ENCODE results near the gene ST7. TPM values are rescaled to one million over a fixed set of nuclear protein-coding genes. Genes with fewer than 3 reads are reported as not detected.

ST7 gene
- total RNA-seq, 1 donor from 2014 or later, result 5.5 TPM

DNA sequence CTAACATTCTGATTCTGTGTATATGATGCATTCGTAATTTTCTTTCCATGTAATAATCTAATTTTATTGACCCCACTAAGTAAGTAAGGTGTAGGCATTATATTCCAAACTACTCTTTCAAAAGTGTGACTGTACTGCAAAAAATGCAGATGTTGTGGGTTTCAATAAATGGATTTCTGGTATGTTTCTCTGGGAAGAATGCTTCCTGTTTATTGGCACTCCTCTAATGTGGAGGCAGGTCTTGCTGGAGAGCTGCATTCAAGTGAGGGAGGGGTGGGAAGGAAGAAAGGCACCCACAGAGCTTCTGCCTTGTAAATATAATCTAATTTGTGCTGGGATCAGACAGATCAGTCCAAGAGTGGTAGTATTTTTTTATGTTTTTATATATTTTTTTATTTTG is 23.9 kb downstream of the ST7 start:
- Mint-ChIP-seq H3K4me3 (no peak overlapping the region), H3K4me1 (no peaks in the 10 kb centered on the region), H3K27ac (no peak overlapping the region), H3K36me3 (ENCODE audit: low read depth) (no peaks in the 10 kb centered on the region), H3K27me3 (no peaks in the 10 kb centered on the region), H3K9me3 (no peaks in the 10 kb centered on the region)
- no peak for DNase-seq
- intact Hi-C loops (cut with micrococcal nuclease), result no loop called here

DNA sequence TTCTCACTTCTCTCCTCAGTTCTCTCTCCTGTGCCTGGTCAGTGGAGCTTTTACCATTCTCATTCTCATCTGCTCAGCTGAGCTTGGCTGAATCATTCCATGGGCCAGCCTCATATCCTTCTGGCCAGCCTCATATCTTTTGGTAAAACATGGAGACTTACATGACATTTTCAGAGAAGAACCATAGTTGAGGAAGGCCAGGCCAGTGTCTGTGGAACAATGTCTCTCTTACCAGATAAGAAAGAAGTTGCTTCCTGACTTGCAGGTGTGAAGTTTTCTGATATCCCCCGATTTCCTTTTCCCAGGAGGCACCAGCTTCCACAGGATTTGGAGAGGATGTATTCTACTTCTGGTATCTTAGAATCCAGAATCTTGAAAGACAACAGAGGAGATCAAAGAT is 24.7 kb downstream of the ST7 start:
- Mint-ChIP-seq H3K4me3 (no peak overlapping the region), H3K36me3 (ENCODE audit: low read depth) (no peaks in the 10 kb centered on the region), H3K27me3 (no peaks in the 10 kb centered on the region), H3K4me1 (no peaks in the 10 kb centered on the region), H3K27ac (no peak overlapping the region), H3K9me3 (no peaks in the 10 kb centered on the region)
- DNase-seq, result no peak
- intact Hi-C loops (cut with micrococcal nuclease), result no loop called here

GRCh38 chr7:116979430-116979829 is 26.1 kb downstream of the ST7 start:
- Mint-ChIP-seq H3K27ac (no peak overlapping the region), H3K27me3 (peaks cover 2% of the 10 kb centered on the region), H3K9me3 (no peaks in the 10 kb centered on the region), H3K4me3 (no peak overlapping the region), H3K4me1 (no peaks in the 10 kb centered on the region), H3K36me3 (ENCODE audit: low read depth) (no peaks in the 10 kb centered on the region)
- DNase-seq, result no peak
- intact Hi-C loops (cut with micrococcal nuclease), result no loop called here

GRCh38 chr7:116980354-116980753 is 27.1 kb downstream of the ST7 start:
- Mint-ChIP-seq H3K27me3 (peaks cover 2% of the 10 kb centered on the region), H3K9me3 (no peaks in the 10 kb centered on the region)
- intact Hi-C loops (cut with micrococcal nuclease), result no loop called here

GRCh38 chr7:116981939-116982338 is 28.6 kb downstream of the ST7 start:
- H3K36me3 Mint-ChIP-seq (ENCODE audit: low read depth), result no peaks in the 10 kb centered on the region
- intact Hi-C loops (cut with micrococcal nuclease), result no loop called here
- H3K4me1 Mint-ChIP-seq, result no peaks in the 10 kb centered on the region
- H3K4me3 Mint-ChIP-seq, result no peak overlapping the region
- no peak for DNase-seq
- H3K27me3 Mint-ChIP-seq, result peaks cover 2% of the 10 kb centered on the region
- no peak overlapping the region for H3K27ac Mint-ChIP-seq
- H3K9me3 Mint-ChIP-seq, result no peaks in the 10 kb centered on the region

More at GRCh38 chr7:116980354-116980753, 27.1 kb downstream of the ST7 start:
- Mint-ChIP-seq H3K4me3 (no peak overlapping the region), H3K36me3 (ENCODE audit: low read depth) (no peaks in the 10 kb centered on the region), H3K4me1 (no peaks in the 10 kb centered on the region), H3K27ac (no peak overlapping the region)
- DNase-seq, result no peak

GRCh38 chr7:116984511-116984910 is 31.2 kb downstream of the ST7 start:
- H3K36me3 Mint-ChIP-seq (ENCODE audit: low read depth), result no peaks in the 10 kb centered on the region
- intact Hi-C loops (cut with micrococcal nuclease), result loop anchor here (2.0 kb wide), 2 partner anchors 54 to 134 kb away; no protein-coding TSS in a partner anchor
- DNase-seq, result no peak
- peaks cover 2% of the 10 kb centered on the region for H3K27me3 Mint-ChIP-seq
- no peak overlapping the region for H3K4me3 Mint-ChIP-seq
- H3K9me3 Mint-ChIP-seq, result no peaks in the 10 kb centered on the region
- H3K27ac Mint-ChIP-seq, result no peak overlapping the region
- no peaks in the 10 kb centered on the region for H3K4me1 Mint-ChIP-seq

- Mint-ChIP-seq H3K4me3 (no peak overlapping the region), H3K9me3 (no peaks in the 10 kb centered on the region), H3K36me3 (ENCODE audit: low read depth) (no peaks in the 10 kb centered on the region), H3K4me1 (no peaks in the 10 kb centered on the region), H3K27me3 (peaks cover 2% of the 10 kb centered on the region), H3K27ac (no peak overlapping the region)
- intact Hi-C loops (cut with micrococcal nuclease), result loop anchor here (2.0 kb wide), 2 partner anchors 54 to 134 kb away; no protein-coding TSS in a partner anchor
- no peak for DNase-seq
Measured at GRCh38 chr7:116984917-116985316, 31.6 kb downstream of the ST7 start.

DNA sequence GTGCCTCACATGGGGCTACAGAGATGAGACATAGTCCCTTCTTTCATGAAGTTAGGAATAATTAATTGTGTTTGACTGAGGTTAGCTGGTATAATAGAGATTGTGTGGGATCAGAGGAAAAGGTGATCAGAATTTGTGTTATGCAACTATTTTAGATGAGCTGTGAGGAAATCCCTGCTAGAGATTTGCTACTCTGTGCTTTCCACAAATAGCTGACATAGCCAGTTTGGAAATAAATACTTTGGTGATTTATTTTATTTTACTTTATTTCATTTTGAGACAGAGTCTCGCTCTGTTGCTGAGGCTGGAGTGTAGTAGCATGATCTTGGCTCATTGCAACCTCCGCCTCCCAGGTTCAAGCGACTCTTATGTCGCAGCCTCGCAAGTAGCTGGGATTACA is 32.3 kb downstream of the ST7 start:
- no peak for DNase-seq
- Mint-ChIP-seq H3K4me3 (no peak overlapping the region), H3K4me1 (no peaks in the 10 kb centered on the region), H3K27me3 (peaks cover 5% of the 10 kb centered on the region), H3K36me3 (ENCODE audit: low read depth) (no peaks in the 10 kb centered on the region), H3K27ac (no peak overlapping the region), H3K9me3 (no peaks in the 10 kb centered on the region)
- intact Hi-C loops (cut with micrococcal nuclease), result loop anchor here (2.0 kb wide), 2 partner anchors 55 to 133 kb away; no protein-coding TSS in a partner anchor

DNA sequence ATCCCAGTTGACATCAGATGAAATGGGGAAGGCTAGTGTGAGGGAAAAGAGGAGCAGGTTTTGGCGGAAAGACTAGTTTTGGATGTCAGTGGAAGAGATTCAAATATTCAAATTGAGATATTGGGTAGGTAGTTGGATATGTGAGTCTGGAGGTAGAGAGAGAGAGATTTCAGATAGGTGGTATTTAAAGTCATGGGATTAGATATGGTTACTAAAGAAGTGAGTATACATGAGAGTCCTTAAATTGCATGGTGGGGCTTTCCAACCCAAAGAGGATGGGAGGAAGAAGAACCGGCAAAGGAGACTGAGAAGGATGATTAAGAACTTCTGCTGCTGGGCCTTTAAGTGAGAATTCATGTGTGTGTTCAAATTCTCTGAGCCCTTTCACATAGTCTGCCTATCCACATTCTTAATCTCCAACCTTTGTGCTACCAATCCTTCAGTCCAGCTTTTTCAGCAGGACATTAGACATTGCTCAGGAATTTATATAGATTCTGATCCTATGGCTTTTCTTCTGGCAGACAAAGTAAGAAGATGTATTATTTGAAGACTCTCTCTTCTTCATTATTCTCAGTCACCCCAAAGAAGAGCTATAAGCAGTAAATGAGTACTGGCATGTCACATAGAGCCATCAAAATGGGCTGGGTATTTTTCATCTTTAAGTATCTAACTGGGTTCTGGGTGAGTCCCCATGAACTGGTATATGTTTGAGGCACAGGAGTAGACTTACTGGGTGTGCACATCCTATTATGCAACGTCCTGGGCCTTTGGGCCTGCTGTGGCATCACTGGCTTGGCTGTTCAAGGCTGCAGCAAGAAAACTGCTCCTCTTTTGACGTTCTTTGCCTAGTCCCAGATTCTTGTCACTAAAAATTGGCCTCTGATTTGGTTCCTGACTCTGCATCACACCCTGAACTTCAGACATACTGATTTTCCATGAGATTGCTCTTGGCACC is 33.6 kb downstream of the ST7 start:
- no peak overlapping the region for H3K4me3 Mint-ChIP-seq
- H3K27ac Mint-ChIP-seq, result no peak overlapping the region
- peaks cover 12% of the 10 kb centered on the region for H3K27me3 Mint-ChIP-seq
- H3K36me3 Mint-ChIP-seq (ENCODE audit: low read depth), result no peaks in the 10 kb centered on the region
- intact Hi-C loops (cut with micrococcal nuclease), result no loop called here
- no peaks in the 10 kb centered on the region for H3K4me1 Mint-ChIP-seq
- no peak for DNase-seq
- no peaks in the 10 kb centered on the region for H3K9me3 Mint-ChIP-seq

GRCh38 chr7:116988363-116988989 is 35.2 kb downstream of the ST7 start:
- DNase-seq, result no peak
- peaks cover 15% of the 10 kb centered on the region for H3K27me3 Mint-ChIP-seq
- H3K4me1 Mint-ChIP-seq, result no peaks in the 10 kb centered on the region
- H3K4me3 Mint-ChIP-seq, result no peak overlapping the region
- intact Hi-C loops (cut with micrococcal nuclease), result loop anchor here (1.0 kb wide), 3 partner anchors 24 to 139 kb away; no protein-coding TSS in a partner anchor
- no peak overlapping the region for H3K27ac Mint-ChIP-seq
- H3K36me3 Mint-ChIP-seq (ENCODE audit: low read depth), result no peaks in the 10 kb centered on the region
- H3K9me3 Mint-ChIP-seq, result no peaks in the 10 kb centered on the region

GRCh38 chr7:116990056-116990455 is 36.8 kb downstream of the ST7 start:
- intact Hi-C loops (cut with micrococcal nuclease), result no loop called here
- no peaks in the 10 kb centered on the region for H3K9me3 Mint-ChIP-seq
- no peaks in the 10 kb centered on the region for H3K36me3 Mint-ChIP-seq (ENCODE audit: low read depth)
- no peaks in the 10 kb centered on the region for H3K4me1 Mint-ChIP-seq
- H3K27me3 Mint-ChIP-seq, result peaks cover 24% of the 10 kb centered on the region
- H3K27ac Mint-ChIP-seq, result no peak overlapping the region
- no peak for DNase-seq
- H3K4me3 Mint-ChIP-seq, result no peak overlapping the region

DNA sequence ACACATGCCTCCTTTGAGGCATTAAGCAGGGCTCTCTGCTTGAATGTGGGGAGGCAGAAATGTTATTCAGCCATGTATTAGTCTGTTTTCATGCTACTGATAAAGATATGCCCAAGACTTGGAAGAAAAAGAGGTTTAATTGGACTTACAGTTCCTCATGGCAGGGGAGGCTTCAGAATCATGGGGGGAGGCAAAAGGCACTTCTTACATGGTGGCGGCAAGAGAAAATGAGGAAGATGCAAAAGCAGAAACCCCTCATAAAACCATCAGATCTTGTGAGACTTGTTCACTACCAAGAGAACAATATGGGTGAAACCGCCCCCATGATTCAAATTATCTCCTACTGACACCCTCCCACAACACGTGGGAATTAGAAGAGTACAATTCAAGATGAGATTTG is 37.9 kb downstream of the ST7 start:
- Mint-ChIP-seq H3K4me1 (no peaks in the 10 kb centered on the region), H3K36me3 (ENCODE audit: low read depth) (no peaks in the 10 kb centered on the region), H3K27ac (no peak overlapping the region), H3K27me3 (peaks cover 29% of the 10 kb centered on the region), H3K9me3 (no peaks in the 10 kb centered on the region), H3K4me3 (no peak overlapping the region)
- peak; percentile 33 for DNase-seq
- intact Hi-C loops (cut with micrococcal nuclease), result no loop called here

GRCh38 chr7:116994611-116995010 is 41.3 kb downstream of the ST7 start:
- Mint-ChIP-seq H3K4me3 (no peak overlapping the region), H3K4me1 (no peaks in the 10 kb centered on the region), H3K9me3 (no peaks in the 10 kb centered on the region), H3K27ac (no peak overlapping the region), H3K36me3 (ENCODE audit: low read depth) (no peaks in the 10 kb centered on the region), H3K27me3 (peaks cover 34% of the 10 kb centered on the region)
- intact Hi-C loops (cut with micrococcal nuclease), result no loop called here
- peak; percentile 30 for DNase-seq

GRCh38 chr7:116997972-116998371 is 44.7 kb downstream of the ST7 start:
- Mint-ChIP-seq H3K36me3 (ENCODE audit: low read depth) (no peaks in the 10 kb centered on the region), H3K27me3 (peaks cover 24% of the 10 kb centered on the region), H3K27ac (no peak overlapping the region), H3K4me3 (no peak overlapping the region), H3K4me1 (no peaks in the 10 kb centered on the region), H3K9me3 (no peaks in the 10 kb centered on the region)
- DNase-seq, result no peak
- intact Hi-C loops (cut with micrococcal nuclease), result no loop called here

Data from activated CD4-positive, alpha-beta T cell treated with anti-CD3 and anti-CD28 coated beads, Interleukin-2, amount 10 ng/mL, durations not matched to agents 24 days and 14 days (primary cell).